HL-60 (cell line): ENCODE data around the gene ZFP57.

Experiments used
- DNase-seq, 2 experiments: peaks; one replicate each; pipeline ENCODE4 v3.0.0-alpha.2; 2010 to 2020; ENCODE audit warnings: low read depth in 1 of 2, low spot score in 1 of 2
- H3K27ac ChIP-seq: fragments of 250-450 bp; sonication (Bioruptor Pico); replicated peaks from 2 replicates; pipeline ENCODE4 v1.5.1; 2020; ENCODE audit warnings: mild to moderate bottlenecking, moderate library complexity
- H3K27me3 ChIP-seq: fragments of 250-450 bp; sonication (Bioruptor Pico); 2 replicates; pipeline ENCODE4 v1.5.1; 2021; ENCODE audit warnings: mild to moderate bottlenecking, moderate library complexity; ENCODE audit not compliant: insufficient read depth, poor library complexity, severe bottlenecking
- H3K4me3 ChIP-seq: replicated peaks from 2 replicates; pipeline ENCODE4 v1.5.1; 2011; ENCODE audit warnings: mild to moderate bottlenecking, control low read depth, low read length; ENCODE audit not compliant: insufficient read depth
- CTCF ChIP-seq: IDR thresholded peaks from one replicate; pipeline ENCODE4 v1.5.1; 2011; ENCODE audit warnings: low read length, control low read depth, inconsistent platforms; ENCODE audit not compliant: insufficient read depth
- GABPA ChIP-seq: IDR thresholded peaks from 2 replicates; pipeline ENCODE4 v1.6.1; 2012; ENCODE audit warnings: low read depth
- POLR2AphosphoS5 ChIP-seq: IDR thresholded peaks from 2 replicates; pipeline ENCODE4 v1.6.1; 2012; ENCODE audit warnings: low read depth
- REST ChIP-seq: IDR thresholded peaks from 2 replicates; pipeline ENCODE4 v1.6.1; 2012; ENCODE audit warnings: low read depth; ENCODE audit not compliant: insufficient replicate concordance
- SPI1 ChIP-seq: IDR thresholded peaks from 2 replicates; pipeline ENCODE4 v1.6.1; 2012; ENCODE audit warnings: low read depth, mild to moderate bottlenecking, borderline replicate concordance

The ZFP57 gene

GRCh38 chr6:29723666-29724588 lies 43.0 kb upstream of the ZFP57 start:
- Histone ChIP-seq H3K27me3 (peaks cover 12% of the 10 kb centered on the region), H3K27ac (no peak overlapping the region), H3K4me3 (no peak overlapping the region)
- DNase-seq = no peak
- TF ChIP-seq GABPA (no peak), POLR2AphosphoS5 (no peak), REST (no peak), SPI1 (no peak), CTCF (no peak)

- TF ChIP-seq GABPA = no peak
- TF ChIP-seq SPI1 = no peak
- TF ChIP-seq REST = no peak
- TF ChIP-seq CTCF = no peak
- TF ChIP-seq POLR2AphosphoS5 = no peak
- DNase-seq = peak in 1 of 2 experiments; percentile 21
- peaks cover 12% of the 10 kb centered on the region for H3K27me3 ChIP-seq
- no peak within 1 kb of the TSS for H3K27ac ChIP-seq
- H3K4me3 ChIP-seq = no peak within 1 kb of the TSS
Measured at GRCh38 chr6:29723262-29723665, 42.3 kb upstream of the ZFP57 start, which contains the start of gene HLA-F. Gene HLA-F, plus strand, starts transcription at chr6:29723434. Its CDS starts 30 bp downstream, at chr6:29723464.

- DNase-seq = no peak
Measured at GRCh38 chr6:29720863-29721262, 39.9 kb upstream of the ZFP57 start.

More at GRCh38 chr6:29720863-29721262, 39.9 kb upstream of the ZFP57 start:
- TF ChIP-seq REST = no peak
- no peak for TF ChIP-seq SPI1
- TF ChIP-seq POLR2AphosphoS5 = no peak
- Histone ChIP-seq H3K4me3 (no peak overlapping the region), H3K27me3 (peaks cover 12% of the 10 kb centered on the region), H3K27ac (no peak overlapping the region)
